Measurements from ENCODE around the gene ATOH8.

Gene ATOH8

GRCh38 chr2:85724731-85725181, 29.0 kb upstream of the ATOH8 start:
- TF ChIP-seq CTCF (IDR thresholded peaks at IDR 0.05; ENCODE audit: low read depth, low read length), result no peak
- DNase-seq (ENCODE audit: low read depth, low spot score), result no peak
- H3K4me3 ChIP-seq (ENCODE audit: low read depth, low read length), result no peak overlapping the region
- in situ Hi-C loops (cut with HindIII; ENCODE audit: low sequenced_read_pairs), result no loop called here

- TF ChIP-seq CTCF (IDR thresholded peaks at IDR 0.05; ENCODE audit: low read depth, low read length), result no peak
- in situ Hi-C loops (cut with HindIII; ENCODE audit: low sequenced_read_pairs), result no loop called here
- no peak for DNase-seq (ENCODE audit: low read depth, low spot score)
Observed at GRCh38 chr2:85725451-85725850, 28.3 kb upstream of the ATOH8 start.

GRCh38 chr2:85727798-85728197, 26.0 kb upstream of the ATOH8 start:
- no peak for TF ChIP-seq CTCF (IDR thresholded peaks at IDR 0.05; ENCODE audit: low read depth, low read length)
- no peak overlapping the region for H3K4me3 ChIP-seq (ENCODE audit: low read depth, low read length)
- DNase-seq (ENCODE audit: low read depth, low spot score), result no peak
- in situ Hi-C loops (cut with HindIII; ENCODE audit: low sequenced_read_pairs), result no loop called here

More at GRCh38 chr2:85725451-85725850, 28.3 kb upstream of the ATOH8 start:
- no peak overlapping the region for H3K4me3 ChIP-seq (ENCODE audit: low read depth, low read length)

- in situ Hi-C loops (cut with HindIII; ENCODE audit: low sequenced_read_pairs), result no loop called here
Observed at GRCh38 chr2:85728342-85728741, 25.4 kb upstream of the ATOH8 start.

GRCh38 chr2:85728883-85729824, 24.6 kb upstream of the ATOH8 start:
- H3K4me3 ChIP-seq (ENCODE audit: low read depth, low read length), result no peak overlapping the region
- peak; percentile 80 for DNase-seq (ENCODE audit: low read depth, low spot score)
- TF ChIP-seq CTCF (IDR thresholded peaks at IDR 0.05; ENCODE audit: low read depth, low read length), result peak; percentile 98
- in situ Hi-C loops (cut with HindIII; ENCODE audit: low sequenced_read_pairs), result no loop called here

More at GRCh38 chr2:85728342-85728741, 25.4 kb upstream of the ATOH8 start:
- TF ChIP-seq CTCF (IDR thresholded peaks at IDR 0.05; ENCODE audit: low read depth, low read length), result no peak
- DNase-seq (ENCODE audit: low read depth, low spot score), result no peak
- no peak overlapping the region for H3K4me3 ChIP-seq (ENCODE audit: low read depth, low read length)

GRCh38 chr2:85729825-85730510, 23.8 kb upstream of the ATOH8 start:
- H3K4me3 ChIP-seq (ENCODE audit: low read depth, low read length), result no peak overlapping the region
- in situ Hi-C loops (cut with HindIII; ENCODE audit: low sequenced_read_pairs), result no loop called here
- no peak for DNase-seq (ENCODE audit: low read depth, low spot score)
- TF ChIP-seq CTCF (IDR thresholded peaks at IDR 0.05; ENCODE audit: low read depth, low read length), result no peak
